SJCRH30 (cell line): Measurements from ENCODE around the gene PLXDC2. TPM values are rescaled to one million over a fixed set of nuclear protein-coding genes. Genes with fewer than 3 reads are reported as not detected.
"Not testable (repeated sequence)": the region's sequence is repeated elsewhere in the genome, so short reads cannot be mapped to it uniquely, and the experiment has no call there.

Experiments
- DNase-seq, 2 experiments: peaks; one replicate each; pipeline ENCODE4 v3.0.0-alpha.2; 2015 to 2020
- H3K27ac ChIP-seq: fragments of 250-450 bp; sonication (Bioruptor Pico); 2 replicates; pipeline ENCODE4 v1.5.1; 2020; ENCODE audit warnings: mild to moderate bottlenecking, moderate library complexity
- H3K27me3 ChIP-seq: fragments of 250-450 bp; sonication (Bioruptor Pico); 2 replicates; pipeline ENCODE4 v1.5.1; 2020; ENCODE audit warnings: mild to moderate bottlenecking, moderate library complexity
- H3K36me3 ChIP-seq: fragments of 250-450 bp; sonication (Bioruptor Pico); 2 replicates; pipeline ENCODE4 v1.5.1; 2020; ENCODE audit warnings: mild to moderate bottlenecking, moderate library complexity
- H3K4me1 ChIP-seq: fragments of 250-450 bp; sonication (Bioruptor Pico); 2 replicates; pipeline ENCODE4 v1.5.1; 2020; ENCODE audit warnings: mild to moderate bottlenecking, moderate library complexity
- H3K4me3 ChIP-seq: fragments of 250-450 bp; sonication (Bioruptor Pico); 2 replicates; pipeline ENCODE4 v1.5.1; 2020; ENCODE audit warnings: mild to moderate bottlenecking, moderate library complexity
- H3K9me3 ChIP-seq: fragments of 250-450 bp; sonication (Bioruptor Pico); replicated peaks from 2 replicates; pipeline ENCODE4 v1.5.1; 2020; ENCODE audit warnings: mild to moderate bottlenecking, moderate library complexity
- total RNA-seq: library from RNA; depleted of rRNA; stranded (reverse); fragments of >200 nt; shearing (Covaris generic); gene quantifications from 2 replicates; pipeline ENCODE4 v1.2.3, GENCODE V29; 2014; rRNA removed

Gene PLXDC2
- total RNA-seq: 10.4 and 11.4 TPM in 2 replicates

DNA sequence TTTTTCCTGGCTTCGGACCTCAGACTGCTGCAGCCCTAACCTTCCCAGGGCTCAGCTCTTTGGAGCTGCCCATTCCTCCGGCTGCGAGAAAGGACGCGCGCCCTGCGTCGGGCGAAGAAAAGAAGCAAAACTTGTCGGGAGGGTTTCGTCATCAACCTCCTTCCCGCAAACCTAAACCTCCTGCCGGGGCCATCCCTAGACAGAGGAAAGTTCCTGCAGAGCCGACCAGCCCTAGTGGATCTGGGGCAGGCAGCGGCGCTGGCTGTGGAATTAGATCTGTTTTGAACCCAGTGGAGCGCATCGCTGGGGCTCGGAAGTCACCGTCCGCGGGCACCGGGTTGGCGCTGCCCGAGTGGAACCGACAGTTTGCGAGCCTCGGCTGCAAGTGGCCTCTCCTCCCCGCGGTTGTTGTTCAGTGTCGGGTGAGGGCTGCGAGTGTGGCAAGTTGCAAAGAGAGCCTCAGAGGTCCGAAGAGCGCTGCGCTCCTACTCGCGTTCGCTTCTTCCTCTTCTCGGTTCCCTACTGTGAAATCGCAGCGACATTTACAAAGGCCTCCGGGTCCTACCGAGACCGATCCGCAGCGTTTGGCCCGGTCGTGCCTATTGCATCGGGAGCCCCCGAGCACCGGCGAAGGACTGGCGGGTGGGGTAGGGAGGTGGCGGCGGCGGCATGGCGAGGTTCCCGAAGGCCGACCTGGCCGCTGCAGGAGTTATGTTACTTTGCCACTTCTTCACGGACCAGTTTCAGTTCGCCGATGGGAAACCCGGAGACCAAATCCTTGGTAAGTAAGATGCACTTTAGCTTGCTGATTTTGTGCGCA is at the start of gene PLXDC2:
Gene PLXDC2, plus strand, starts transcription at position 22 of the 820 bp plus-strand sequence.
- H3K4me3 ChIP-seq: peak within 1 kb of the TSS; percentile 83
- no peaks in the 10 kb centered on the region for H3K9me3 ChIP-seq
- H3K4me1 ChIP-seq: no peaks in the 10 kb centered on the region; the same call in 1 of the 2 replicates
- DNase-seq: peak; percentile 49 to 63
- H3K27me3 ChIP-seq: no peaks in the 10 kb centered on the region
- H3K36me3 ChIP-seq: no peaks in the 10 kb centered on the region
- peak within 1 kb of the TSS; percentile 55 for H3K27ac ChIP-seq

DNA sequence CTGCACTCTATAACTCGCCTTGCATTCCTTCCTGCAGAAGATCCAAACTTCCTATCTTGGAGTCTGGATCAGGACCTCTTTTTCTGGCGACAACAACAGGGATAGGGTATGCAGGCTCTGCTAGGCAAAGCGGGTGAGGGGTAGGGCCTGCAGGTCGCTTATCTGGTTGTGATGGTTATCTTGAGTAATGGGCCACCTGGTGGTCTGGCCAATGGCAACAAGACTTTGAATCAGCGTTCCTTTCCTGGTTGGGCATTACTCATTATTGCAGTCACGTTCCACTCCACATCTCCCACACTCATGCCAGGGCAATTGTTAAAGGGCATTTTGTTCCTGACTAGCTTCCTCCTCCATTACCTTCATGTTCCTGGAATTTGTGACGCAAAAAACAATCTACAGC is 48.4 kb upstream of the PLXDC2 start:
- no peak overlapping the region for H3K4me3 ChIP-seq
- H3K27ac ChIP-seq: no peak overlapping the region
- H3K36me3 ChIP-seq: no peaks in the 10 kb centered on the region
- peak in 1 of 2 experiments; percentile 5 for DNase-seq
- H3K4me1 ChIP-seq: no peaks in the 10 kb centered on the region
- no peaks in the 10 kb centered on the region for H3K9me3 ChIP-seq
- H3K27me3 ChIP-seq: no peaks in the 10 kb centered on the region

DNA sequence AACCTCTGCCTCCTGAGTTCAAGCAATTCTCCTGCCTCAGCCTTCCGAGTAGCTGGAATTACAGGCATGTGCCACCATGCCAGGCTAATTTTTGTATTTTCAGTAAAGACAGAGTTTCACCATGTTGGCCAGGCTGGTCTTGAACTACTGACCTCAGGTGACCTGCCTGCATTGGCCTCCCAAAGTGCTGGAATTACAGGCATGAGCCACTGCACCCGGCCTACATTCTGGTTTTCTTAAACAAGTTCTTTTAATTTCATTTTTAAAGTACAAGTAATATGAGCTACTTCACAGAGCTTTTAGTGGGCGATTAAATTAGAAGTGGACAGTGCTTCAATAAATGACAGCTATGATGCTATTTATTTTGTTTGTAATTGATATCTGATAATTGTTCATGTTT is 46.4 kb upstream of the PLXDC2 start:
- not testable (repeated sequence) for H3K27me3 ChIP-seq, H3K27ac ChIP-seq, H3K36me3 ChIP-seq, DNase-seq, H3K4me3 ChIP-seq, H3K9me3 ChIP-seq, H3K4me1 ChIP-seq

DNA sequence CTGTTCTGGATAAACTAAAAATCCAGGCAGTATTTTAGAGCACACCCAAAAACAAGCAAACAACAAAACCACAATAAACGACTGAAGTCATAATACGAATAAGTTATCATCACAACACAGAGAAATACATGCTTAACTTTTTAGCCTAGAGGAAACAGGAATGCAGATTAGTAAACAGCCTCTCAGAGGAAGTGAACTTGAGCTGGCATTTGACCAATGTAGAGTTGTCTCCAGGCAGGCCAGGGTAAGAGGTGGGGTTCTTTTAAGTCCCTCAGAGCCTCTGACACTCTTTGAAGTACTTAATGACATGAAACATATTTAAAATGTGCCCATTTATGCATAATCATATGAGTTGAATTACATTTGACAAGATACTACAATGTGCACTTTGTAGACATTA is 43.3 kb upstream of the PLXDC2 start:
- H3K36me3 ChIP-seq: no peaks in the 10 kb centered on the region
- H3K27ac ChIP-seq: no peak overlapping the region
- DNase-seq: no peak
- no peak overlapping the region for H3K4me3 ChIP-seq
- H3K27me3 ChIP-seq: no peaks in the 10 kb centered on the region
- H3K4me1 ChIP-seq: no peaks in the 10 kb centered on the region
- H3K9me3 ChIP-seq: no peaks in the 10 kb centered on the region

DNA sequence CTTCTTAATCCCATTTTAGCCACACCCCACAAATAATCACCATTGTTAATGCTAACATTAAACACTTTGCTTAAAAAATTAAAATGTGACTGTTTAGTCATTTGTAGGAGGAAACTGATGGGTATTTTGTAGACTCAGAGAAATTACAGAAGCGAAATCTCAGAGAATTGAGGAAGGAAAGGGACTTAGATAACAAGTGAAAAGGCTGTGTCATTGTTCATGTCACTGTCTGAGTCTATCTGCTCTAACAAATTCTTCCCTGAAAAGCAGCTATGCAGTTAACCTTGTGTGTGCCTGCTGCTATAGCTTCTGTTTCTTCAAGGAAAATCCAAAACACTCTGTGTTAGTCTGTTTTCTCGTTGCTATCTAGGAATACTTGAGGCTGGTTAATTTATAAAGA is 40.9 kb upstream of the PLXDC2 start:
- DNase-seq: no peak
- H3K4me1 ChIP-seq: no peaks in the 10 kb centered on the region
- H3K36me3 ChIP-seq: no peaks in the 10 kb centered on the region
- H3K9me3 ChIP-seq: no peaks in the 10 kb centered on the region
- H3K4me3 ChIP-seq: no peak overlapping the region
- no peaks in the 10 kb centered on the region for H3K27me3 ChIP-seq
- H3K27ac ChIP-seq: no peak overlapping the region

DNA sequence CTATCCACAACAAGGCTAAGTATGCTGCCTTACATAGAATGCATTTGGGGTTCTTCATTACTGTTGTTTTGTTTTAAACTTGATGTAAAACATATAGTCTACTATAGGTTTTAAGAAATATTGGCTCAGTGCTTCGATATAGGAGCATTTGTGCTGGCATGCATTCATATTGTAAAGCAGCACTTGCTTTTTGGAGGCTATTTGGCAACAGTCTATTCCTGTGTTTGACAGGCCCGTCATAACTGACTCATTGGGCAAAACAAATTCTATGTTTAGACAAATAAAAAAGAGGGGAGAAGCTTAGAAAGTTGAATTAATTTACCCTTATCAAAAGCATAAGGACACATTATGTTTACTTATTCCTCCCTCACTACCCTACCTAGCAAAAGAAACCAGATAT is 38.4 kb upstream of the PLXDC2 start:
- no peaks in the 10 kb centered on the region for H3K4me1 ChIP-seq
- DNase-seq: no peak
- H3K36me3 ChIP-seq: no peaks in the 10 kb centered on the region
- H3K4me3 ChIP-seq: no peak overlapping the region
- no peak overlapping the region for H3K27ac ChIP-seq
- H3K27me3 ChIP-seq: no peaks in the 10 kb centered on the region
- H3K9me3 ChIP-seq: no peaks in the 10 kb centered on the region

DNA sequence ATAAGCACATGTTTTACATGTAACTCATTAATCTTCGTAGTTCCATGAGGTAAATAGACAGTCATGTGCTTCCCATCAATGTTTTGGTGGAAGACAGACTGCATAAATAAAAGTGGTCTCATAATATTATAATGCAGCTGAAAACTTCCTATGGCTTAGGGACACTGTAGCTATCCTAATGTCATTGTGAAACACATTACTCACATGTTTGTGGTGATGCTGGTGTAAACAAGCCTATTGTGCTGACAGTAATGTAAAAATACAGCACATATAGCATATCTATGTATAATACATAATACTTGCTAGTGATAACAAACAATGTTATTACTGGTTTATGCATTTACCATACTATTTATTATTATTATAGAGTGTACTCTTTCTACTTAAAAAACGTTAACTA is 37.2 kb upstream of the PLXDC2 start:
- Histone ChIP-seq H3K27ac (no peak overlapping the region), H3K4me1 (no peaks in the 10 kb centered on the region), H3K4me3 (no peak overlapping the region), H3K9me3 (no peaks in the 10 kb centered on the region), H3K27me3 (no peaks in the 10 kb centered on the region), H3K36me3 (no peaks in the 10 kb centered on the region)
- no peak for DNase-seq

DNA sequence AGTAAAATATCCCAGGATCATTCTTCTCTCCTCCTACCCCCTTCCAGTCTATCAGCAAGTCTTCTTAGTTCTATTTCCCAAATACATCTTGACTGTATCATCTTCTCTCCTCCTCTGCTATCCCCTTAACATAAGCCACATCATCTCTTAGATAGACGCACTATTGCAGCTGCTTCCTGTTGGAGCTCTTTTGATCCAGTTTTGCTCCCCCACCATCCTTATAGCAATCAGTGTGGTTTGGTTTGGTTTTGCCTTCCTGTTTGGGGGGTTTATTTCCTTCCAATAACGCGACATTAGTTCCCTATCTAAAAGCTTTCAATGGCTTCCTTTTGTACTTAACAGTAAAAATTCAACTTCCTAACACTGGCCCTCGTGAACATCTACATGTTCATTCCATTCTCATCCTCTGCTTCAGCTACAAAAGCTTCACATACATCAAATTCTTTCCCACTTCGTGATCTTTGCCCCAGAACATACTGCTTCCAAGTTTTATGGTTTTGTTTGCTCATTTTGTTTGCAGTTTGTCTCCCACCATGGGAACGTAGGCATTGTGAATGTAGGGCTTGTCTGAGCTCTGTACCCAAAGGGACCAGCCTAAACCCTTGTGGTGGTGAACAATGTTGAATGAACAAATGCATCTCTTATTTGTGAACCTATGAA is 33.7 kb upstream of the PLXDC2 start:
- Histone ChIP-seq H3K4me1 (no peaks in the 10 kb centered on the region), H3K4me3 (no peak overlapping the region), H3K9me3 (no peaks in the 10 kb centered on the region), H3K27ac (no peak overlapping the region), H3K27me3 (no peaks in the 10 kb centered on the region), H3K36me3 (no peaks in the 10 kb centered on the region)
- no peak for DNase-seq

DNA sequence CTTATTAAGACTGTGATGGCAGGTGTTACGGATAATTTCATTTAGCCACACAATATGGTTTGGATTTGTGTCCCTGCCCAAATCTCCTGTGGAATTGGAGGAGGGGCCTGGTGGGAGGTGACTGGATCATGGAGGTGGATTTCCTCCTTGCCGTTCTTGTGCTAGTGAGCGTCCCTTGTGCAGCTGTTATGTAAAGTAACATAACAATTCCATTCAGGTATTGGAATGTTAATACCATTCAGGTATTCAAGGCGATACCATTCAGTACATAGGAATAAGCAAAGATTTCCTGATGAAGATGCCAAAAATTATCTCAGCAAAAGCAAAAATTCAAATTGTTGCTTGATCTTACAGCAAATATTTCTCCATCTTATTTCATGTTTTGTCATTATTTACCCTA is 32.5 kb upstream of the PLXDC2 start:
- Histone ChIP-seq H3K4me1 (no peaks in the 10 kb centered on the region), H3K36me3 (no peaks in the 10 kb centered on the region), H3K27me3 (no peaks in the 10 kb centered on the region), H3K4me3 (no peak overlapping the region), H3K27ac (no peak overlapping the region), H3K9me3 (no peaks in the 10 kb centered on the region)
- no peak for DNase-seq

DNA sequence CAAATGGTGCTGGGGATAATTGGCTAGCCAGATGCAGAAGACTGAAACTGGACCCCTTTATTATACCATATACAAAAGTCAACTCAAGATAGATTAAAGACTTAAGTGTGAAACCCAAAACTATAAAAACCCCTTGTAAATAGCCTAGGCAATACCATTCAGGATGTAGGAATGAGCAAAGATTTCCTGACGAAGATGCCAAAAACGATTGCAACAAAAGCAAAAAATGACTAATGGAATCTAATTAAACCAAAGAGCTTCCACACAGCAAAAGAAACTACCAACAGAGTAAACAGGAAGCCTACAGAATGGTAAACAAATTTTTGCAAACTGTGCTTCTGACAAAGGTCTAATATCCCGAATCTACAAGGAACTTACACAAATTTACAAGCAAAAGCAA is 30.9 kb upstream of the PLXDC2 start:
- H3K36me3 ChIP-seq: no peaks in the 10 kb centered on the region
- no peaks in the 10 kb centered on the region for H3K4me1 ChIP-seq
- H3K9me3 ChIP-seq: no peaks in the 10 kb centered on the region
- no peak for DNase-seq
- no peaks in the 10 kb centered on the region for H3K27me3 ChIP-seq
- H3K27ac ChIP-seq: no peak overlapping the region
- no peak overlapping the region for H3K4me3 ChIP-seq

DNA sequence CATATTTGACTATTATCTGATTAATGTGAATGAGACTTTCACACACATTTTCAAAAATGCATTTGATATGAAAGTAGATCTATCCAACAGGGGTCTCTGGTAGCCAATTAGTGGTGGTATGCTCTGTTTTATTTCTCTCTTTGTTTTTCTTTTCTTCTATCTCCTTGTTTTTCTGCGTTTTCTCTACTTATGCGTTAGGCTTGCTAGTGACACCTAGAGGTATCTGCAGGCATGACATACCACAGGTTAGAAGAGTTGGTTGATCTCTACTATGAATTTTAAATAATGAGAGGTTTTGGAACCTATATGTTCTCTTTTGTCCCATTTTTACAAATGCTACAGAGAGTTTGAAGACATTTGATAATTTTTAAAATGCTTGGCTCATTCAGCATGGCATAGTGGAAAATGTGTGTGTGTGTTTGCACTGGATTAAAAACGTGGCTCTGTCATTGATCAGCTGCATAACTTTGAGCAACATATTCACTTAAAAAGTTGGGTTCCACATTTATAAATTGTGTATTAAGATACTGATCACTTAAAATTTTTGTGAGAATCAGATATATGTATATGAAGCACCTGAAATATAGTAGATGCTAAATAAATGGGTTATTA is 28.1 kb upstream of the PLXDC2 start:
- Histone ChIP-seq H3K4me3 (no peak overlapping the region), H3K36me3 (no peaks in the 10 kb centered on the region), H3K27ac (no peak overlapping the region), H3K4me1 (no peaks in the 10 kb centered on the region), H3K27me3 (no peaks in the 10 kb centered on the region), H3K9me3 (no peaks in the 10 kb centered on the region)
- DNase-seq: peak; percentile 38 to 66

DNA sequence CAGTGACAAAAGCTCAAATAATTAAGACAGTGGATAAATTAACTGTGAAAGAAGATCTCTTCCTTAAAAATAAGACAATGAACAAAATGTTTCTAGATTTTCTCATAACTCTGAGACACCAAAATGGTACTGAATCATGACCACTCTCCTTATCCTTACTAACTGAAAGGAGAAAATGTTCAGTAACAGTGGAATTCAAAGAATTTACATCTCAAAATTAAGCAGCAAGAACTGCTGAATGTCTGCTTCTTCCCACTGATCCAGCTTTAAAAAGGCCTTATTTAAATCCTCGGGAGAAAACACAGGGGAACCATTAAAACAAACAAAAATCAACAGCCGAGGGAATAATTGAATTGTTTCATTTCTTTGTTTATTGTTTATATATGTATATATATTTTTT is 27.3 kb upstream of the PLXDC2 start:
- no peaks in the 10 kb centered on the region for H3K27me3 ChIP-seq
- H3K27ac ChIP-seq: no peak overlapping the region
- no peak for DNase-seq
- H3K4me3 ChIP-seq: no peak overlapping the region
- no peaks in the 10 kb centered on the region for H3K36me3 ChIP-seq
- H3K9me3 ChIP-seq: no peaks in the 10 kb centered on the region
- no peaks in the 10 kb centered on the region for H3K4me1 ChIP-seq

DNA sequence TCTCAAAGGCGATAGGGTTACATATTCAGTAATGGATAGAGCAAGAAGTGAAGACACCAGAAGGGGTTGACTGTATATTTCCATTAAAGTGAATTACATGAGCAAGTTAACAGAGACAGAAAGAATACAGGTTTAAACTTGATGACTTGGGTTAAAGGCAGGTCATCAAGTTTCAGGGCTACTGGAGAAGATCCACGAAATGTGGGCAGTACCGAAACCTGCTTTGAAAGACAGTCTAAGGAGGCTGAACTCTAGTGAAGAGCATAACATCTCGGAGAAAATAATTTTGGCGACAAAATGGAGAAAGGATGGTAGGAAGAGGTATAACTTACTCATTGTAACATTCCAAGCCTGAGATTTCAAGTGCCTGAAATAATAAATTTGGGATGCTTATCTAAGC is 26.6 kb upstream of the PLXDC2 start:
- Histone ChIP-seq H3K27ac (no peak overlapping the region), H3K4me3 (no peak overlapping the region), H3K9me3 (no peaks in the 10 kb centered on the region), H3K27me3 (no peaks in the 10 kb centered on the region), H3K4me1 (no peaks in the 10 kb centered on the region), H3K36me3 (no peaks in the 10 kb centered on the region)
- no peak for DNase-seq

DNA sequence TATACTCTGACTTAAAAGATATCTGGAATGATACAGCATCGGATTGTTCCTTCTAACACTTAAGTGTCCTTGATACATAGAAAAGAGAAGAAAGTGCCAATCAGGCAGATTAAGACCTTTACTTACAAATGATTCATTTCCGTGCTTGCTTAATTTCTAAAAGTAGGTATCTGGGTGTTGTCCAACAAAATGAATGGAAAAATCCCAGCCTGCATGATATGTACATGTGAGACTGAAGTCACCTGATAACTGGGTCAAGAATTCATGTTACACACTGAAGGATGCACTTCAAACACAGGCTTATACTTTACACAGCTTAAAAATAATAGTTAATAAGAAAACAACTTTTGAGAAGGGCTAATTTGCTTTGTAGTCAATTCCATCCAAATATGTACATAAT is 25.2 kb upstream of the PLXDC2 start:
- Histone ChIP-seq H3K4me3 (no peak overlapping the region), H3K27ac (no peak overlapping the region), H3K9me3 (no peaks in the 10 kb centered on the region), H3K36me3 (no peaks in the 10 kb centered on the region), H3K27me3 (no peaks in the 10 kb centered on the region), H3K4me1 (no peaks in the 10 kb centered on the region)
- no peak for DNase-seq

DNA sequence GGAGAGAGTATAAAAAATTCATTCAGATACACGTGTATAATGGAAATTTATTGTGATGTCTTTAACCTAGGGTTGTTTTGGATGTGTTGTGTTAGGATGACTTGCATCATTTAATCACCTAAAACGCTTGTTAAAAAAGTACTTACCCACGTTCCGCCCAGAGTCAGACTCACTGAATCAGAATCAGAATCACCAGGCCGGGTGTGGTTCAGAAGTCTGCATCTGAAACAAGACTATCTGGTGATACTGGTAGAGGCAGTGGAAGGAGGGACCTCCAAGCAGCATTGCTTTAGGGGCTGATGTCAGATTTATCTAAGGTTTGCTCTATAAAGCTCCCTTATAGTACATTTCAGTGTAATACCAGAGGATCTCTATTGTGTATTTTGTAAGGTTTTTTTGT is 20.5 kb upstream of the PLXDC2 start:
- no peak overlapping the region for H3K4me3 ChIP-seq
- no peaks in the 10 kb centered on the region; the same call in 1 of the 2 replicates for H3K9me3 ChIP-seq
- no peaks in the 10 kb centered on the region for H3K36me3 ChIP-seq
- no peak overlapping the region for H3K27ac ChIP-seq
- no peak for DNase-seq
- no peaks in the 10 kb centered on the region for H3K4me1 ChIP-seq
- no peaks in the 10 kb centered on the region for H3K27me3 ChIP-seq
